Left ventricle myocardium inferior (tissue), 1 donor: Measurements from ENCODE around the gene GNAS. TPM values are rescaled to one million over a fixed set of nuclear protein-coding genes. Genes with fewer than 3 reads are reported as not detected.
"Not testable (repeated sequence)": the region's sequence is repeated elsewhere in the genome, so short reads cannot be mapped to it uniquely, and the experiment has no call there.

Source experiments
- DNase-seq: peaks from one replicate; pipeline ENCODE4 v3.0.0-alpha.2; 2020
- H3K27ac ChIP-seq: fragments of 200-600 bp; replicated peaks from 2 replicates; pipeline ENCODE4 v1.8.0; 2021
- H3K27me3 ChIP-seq: fragments of 200-600 bp; 2 replicates; pipeline ENCODE4 v1.8.0; 2021; ENCODE audit warnings: low read depth
- H3K36me3 ChIP-seq: fragments of 200-600 bp; 2 replicates; pipeline ENCODE4 v1.8.0; 2021
- H3K4me1 ChIP-seq: fragments of 200-600 bp; 2 replicates; pipeline ENCODE4 v1.8.0; 2021
- H3K4me3 ChIP-seq: fragments of 200-600 bp; 2 replicates; pipeline ENCODE4 v1.8.0; 2021; ENCODE audit warnings: mild to moderate bottlenecking, moderate library complexity
- H3K9me3 ChIP-seq: fragments of 200-600 bp; replicated peaks from 2 replicates; pipeline ENCODE4 v1.8.0; 2021
- intact Hi-C: fragments of 100-400 bp; cut with micrococcal nuclease; formaldehyde crosslinking; loops from one replicate; pipeline ENCODE4 v1.11.0; 2022
- total RNA-seq: library from RNA; stranded (reverse); fragmentation: NEBNext Ultra II Directional; extraction: Animal tissue kit (Norgen Biotek cat#: 25700); gene quantifications from one replicate; pipeline ENCODE4 v1.2.1, GENCODE V29; 2021
- TF ChIP-seq, protein P1 (sequence below): fragments of 200-600 bp; IDR thresholded peaks from 2 replicates; pipeline ENCODE4 v1.8.0; 2021; ENCODE audit warnings: antibody characterized with exemption, mild to moderate bottlenecking, borderline replicate concordance
- donor health status: DM: no; HTN: yes; CAD: no; lungs with severe emphysema.

GNAS gene
- total RNA-seq, 1 donor from 2014 or later = 1,444 TPM

DNA sequence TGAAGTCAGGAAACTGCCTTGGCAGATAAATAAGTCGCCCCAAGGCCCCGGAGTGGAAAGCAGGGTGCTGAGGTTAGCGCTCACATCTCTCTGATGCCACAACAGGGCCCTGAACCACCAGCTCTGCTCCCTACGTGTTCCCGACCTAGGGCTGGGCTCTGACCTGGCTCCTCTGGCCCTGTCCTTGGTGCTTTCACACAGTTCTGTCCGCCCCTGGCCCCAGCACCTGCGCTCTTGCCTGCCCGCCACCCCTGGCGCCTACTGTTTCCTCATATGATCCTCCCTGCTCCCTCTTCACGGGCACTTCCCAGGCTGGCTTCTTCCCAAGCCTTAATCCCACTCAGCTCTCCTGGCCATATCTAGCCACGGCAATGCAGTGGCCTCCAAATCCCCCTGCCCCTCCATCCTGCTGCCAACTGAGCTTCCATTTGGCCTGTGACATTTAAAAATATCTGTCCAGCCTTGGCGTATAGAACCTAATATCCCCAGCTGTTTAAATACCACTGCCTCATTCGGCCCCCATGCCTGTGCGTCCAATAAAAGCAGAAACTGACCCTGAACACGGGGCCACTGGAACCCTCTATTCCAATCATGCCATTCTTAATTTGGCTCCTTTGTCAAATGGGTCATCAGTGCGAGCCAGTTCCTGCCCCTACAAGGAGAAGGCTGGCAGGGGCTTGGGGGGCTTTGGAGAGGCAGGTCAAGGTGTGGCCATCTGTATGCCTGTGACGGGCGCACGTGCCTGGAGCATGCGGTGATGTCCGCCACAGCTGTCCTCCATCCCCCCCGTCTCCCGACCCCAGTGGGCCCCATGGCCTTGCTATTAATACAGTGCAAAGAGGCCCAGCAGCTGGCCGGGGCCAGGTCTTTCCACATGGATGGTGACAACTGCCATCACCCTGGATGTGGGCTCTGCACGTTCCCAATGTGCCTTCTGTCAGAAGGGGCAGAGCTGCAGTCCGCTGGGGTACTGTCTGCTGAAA, 29.5 kb upstream of the GNAS start:
- DNase-seq = no peak
- TF ChIP-seq, protein P1, sequence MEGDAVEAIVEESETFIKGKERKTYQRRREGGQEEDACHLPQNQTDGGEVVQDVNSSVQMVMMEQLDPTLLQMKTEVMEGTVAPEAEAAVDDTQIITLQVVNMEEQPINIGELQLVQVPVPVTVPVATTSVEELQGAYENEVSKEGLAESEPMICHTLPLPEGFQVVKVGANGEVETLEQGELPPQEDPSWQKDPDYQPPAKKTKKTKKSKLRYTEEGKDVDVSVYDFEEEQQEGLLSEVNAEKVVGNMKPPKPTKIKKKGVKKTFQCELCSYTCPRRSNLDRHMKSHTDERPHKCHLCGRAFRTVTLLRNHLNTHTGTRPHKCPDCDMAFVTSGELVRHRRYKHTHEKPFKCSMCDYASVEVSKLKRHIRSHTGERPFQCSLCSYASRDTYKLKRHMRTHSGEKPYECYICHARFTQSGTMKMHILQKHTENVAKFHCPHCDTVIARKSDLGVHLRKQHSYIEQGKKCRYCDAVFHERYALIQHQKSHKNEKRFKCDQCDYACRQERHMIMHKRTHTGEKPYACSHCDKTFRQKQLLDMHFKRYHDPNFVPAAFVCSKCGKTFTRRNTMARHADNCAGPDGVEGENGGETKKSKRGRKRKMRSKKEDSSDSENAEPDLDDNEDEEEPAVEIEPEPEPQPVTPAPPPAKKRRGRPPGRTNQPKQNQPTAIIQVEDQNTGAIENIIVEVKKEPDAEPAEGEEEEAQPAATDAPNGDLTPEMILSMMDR = no peak
- H3K36me3 ChIP-seq = no peaks in the 10 kb centered on the region
- intact Hi-C loops = no loop called here
- H3K27me3 ChIP-seq = no peaks in the 10 kb centered on the region
- no peak overlapping the region for H3K27ac ChIP-seq
- no peak overlapping the region for H3K4me3 ChIP-seq
- no peaks in the 10 kb centered on the region for H3K9me3 ChIP-seq
- H3K4me1 ChIP-seq = no peaks in the 10 kb centered on the region

DNA sequence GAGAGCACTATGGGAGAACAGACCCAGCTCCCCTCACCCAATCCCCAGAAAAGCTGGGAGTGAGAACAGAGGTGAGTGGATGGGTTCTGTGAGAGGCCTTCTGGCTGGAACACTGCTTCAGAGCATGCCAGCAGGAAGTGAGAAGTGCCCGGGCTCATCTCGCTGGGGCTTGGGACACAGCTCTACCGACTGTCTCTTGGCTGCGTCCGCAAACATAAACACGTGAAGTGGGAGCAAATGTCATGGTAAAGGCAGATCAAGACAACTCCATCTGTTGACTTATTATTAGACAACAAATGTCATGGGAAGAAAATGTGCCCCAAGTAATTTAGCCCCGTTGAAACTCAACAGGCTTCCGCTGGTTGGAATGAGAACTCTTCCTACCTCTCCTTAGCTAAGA, 27.7 kb upstream of the GNAS start:
- Histone ChIP-seq H3K4me3 (no peak overlapping the region), H3K4me1 (peaks cover 4% of the 10 kb centered on the region), H3K27ac (no peak overlapping the region), H3K27me3 (no peaks in the 10 kb centered on the region), H3K9me3 (no peaks in the 10 kb centered on the region), H3K36me3 (no peaks in the 10 kb centered on the region)
- TF ChIP-seq, protein P1 = no peak
- intact Hi-C loops = no loop called here
- no peak for DNase-seq

DNA sequence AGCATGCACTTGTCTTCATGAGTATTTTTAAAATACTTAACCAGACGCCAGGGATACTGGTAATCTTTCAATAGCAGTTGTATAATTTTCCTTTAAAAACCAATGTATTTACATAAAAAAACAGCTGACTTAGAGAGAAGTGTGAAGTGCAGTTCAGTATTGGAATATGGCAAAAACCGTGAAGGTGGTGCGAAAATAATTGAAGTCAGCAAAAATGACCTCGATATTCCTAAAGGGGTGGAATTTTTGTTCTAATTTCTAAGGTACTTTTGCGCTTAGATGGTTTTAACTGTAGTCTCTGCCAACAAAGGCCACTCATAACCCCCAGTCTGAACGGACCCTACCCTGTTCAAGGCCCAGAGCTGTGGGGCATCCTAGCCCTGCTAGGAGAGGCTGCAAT, 27.1 kb upstream of the GNAS start:
- Histone ChIP-seq H3K27me3 (no peaks in the 10 kb centered on the region), H3K9me3 (no peaks in the 10 kb centered on the region), H3K4me3 (no peak overlapping the region), H3K27ac (no peak overlapping the region), H3K4me1 (peaks cover 4% of the 10 kb centered on the region), H3K36me3 (no peaks in the 10 kb centered on the region)
- no peak for DNase-seq
- TF ChIP-seq, protein P1 = no peak
- intact Hi-C loops = no loop called here

DNA sequence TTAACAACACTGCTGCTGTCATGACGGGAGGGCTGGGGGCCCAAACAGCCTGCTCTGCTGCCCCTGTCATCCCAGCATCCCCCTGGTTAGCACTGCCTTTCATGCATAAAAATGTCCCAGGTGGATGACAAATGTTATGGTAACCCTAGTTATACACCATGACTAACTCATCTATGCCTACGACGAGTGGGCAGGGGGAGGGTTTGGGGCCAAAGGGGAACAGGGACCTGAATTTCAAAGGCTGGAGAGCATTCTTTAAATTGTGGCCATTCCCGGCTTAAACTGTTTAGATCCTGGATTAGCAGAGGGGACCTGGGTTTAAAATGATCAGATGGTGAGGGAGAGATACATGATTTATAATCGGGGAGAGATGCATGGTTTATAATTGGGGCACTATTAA, 26.2 kb upstream of the GNAS start:
- Histone ChIP-seq H3K27me3 (peaks cover 6% of the 10 kb centered on the region), H3K4me3 (no peak overlapping the region), H3K4me1 (peaks cover 4% of the 10 kb centered on the region), H3K36me3 (no peaks in the 10 kb centered on the region), H3K9me3 (no peaks in the 10 kb centered on the region), H3K27ac (no peak overlapping the region)
- TF ChIP-seq, protein P1 = no peak
- DNase-seq = no peak
- intact Hi-C loops = no loop called here

DNA sequence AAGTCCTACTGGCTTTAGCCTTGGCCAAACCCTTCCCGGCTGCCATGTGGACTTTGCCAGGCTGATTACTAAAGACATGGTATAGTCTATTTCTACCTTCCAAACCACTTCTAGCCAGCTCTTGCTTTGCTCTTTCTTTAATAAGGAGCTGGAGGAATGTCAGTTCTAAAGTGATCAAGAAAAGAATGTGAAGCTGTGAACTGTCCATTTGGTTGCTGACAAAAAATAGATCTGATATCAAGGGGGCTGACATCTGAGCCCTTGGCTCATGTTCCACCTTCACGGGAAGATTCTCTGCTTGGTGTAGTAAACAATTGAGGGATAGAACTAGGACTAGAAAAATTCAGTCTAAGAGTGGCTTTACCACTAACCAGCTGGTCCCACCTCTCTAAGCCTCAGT, 24.4 kb upstream of the GNAS start:
- Histone ChIP-seq H3K36me3 (no peaks in the 10 kb centered on the region), H3K4me3 (no peak overlapping the region), H3K4me1 (peaks cover 4% of the 10 kb centered on the region), H3K27me3 (peaks cover 16% of the 10 kb centered on the region), H3K27ac (no peak overlapping the region), H3K9me3 (no peaks in the 10 kb centered on the region)
- intact Hi-C loops = no loop called here
- DNase-seq = no peak
- TF ChIP-seq, protein P1 = no peak

DNA sequence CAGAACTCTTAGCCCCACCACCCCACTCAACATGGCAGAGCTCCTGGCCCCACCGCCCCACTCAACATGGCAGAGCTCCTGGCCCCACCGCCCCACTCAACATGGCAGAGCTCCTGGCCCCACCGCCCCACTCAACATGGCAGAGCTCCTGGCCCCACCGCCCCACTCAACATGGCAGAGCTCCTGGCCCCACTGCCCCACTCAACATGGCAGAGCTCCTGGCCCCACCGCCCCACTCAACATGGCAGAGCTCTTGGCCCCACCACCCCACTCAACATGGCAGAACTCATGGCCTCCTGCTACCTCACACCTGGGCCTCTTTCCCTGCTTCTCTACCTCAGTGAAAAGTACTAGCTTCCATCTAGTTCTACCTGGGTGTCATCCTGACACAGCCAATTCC, 23.7 kb upstream of the GNAS start:
- H3K4me3 ChIP-seq, DNase-seq, intact Hi-C loops, H3K27ac ChIP-seq, H3K4me1 ChIP-seq, H3K36me3 ChIP-seq, H3K9me3 ChIP-seq: not testable (repeated sequence)
- H3K27me3 ChIP-seq = peaks cover 22% of the 10 kb centered on the region
